SK-N-SH treated with all-trans-retinoic acid at 6 μM for 48 hours (cell line): ENCODE data around the gene FABP3.

Source experiments
- ATAC-seq: fragments of 200-7000 bp; cut with Tn5 transposase; 3 replicates; pipeline ENCODE4 v1.9.1; 2020; ENCODE audit warnings: mild to moderate bottlenecking, moderate library complexity
- ARNTL ChIP-seq: fragments of 450-650 bp; formaldehyde crosslinking; IDR thresholded peaks from 2 replicates; pipeline ENCODE4 v1.5.0; 2020; ENCODE audit warnings: low read depth, mild to moderate bottlenecking, moderate library complexity, borderline replicate concordance
- BACH2 ChIP-seq: fragments of 250-450 bp; sonication (Bioruptor Pico); IDR thresholded peaks from 2 replicates; pipeline ENCODE4 v1.9.0; 2021; ENCODE audit warnings: mild to moderate bottlenecking, borderline replicate concordance
- CREB5 ChIP-seq: fragments of 250-450 bp; sonication (Bioruptor Pico); IDR thresholded peaks from 2 replicates; pipeline ENCODE4 v1.5.1; 2020; ENCODE audit warnings: low read depth, mild to moderate bottlenecking, moderate library complexity
- CSDC2 ChIP-seq: fragments of 250-450 bp; sonication (Bioruptor Pico); IDR thresholded peaks from 2 replicates; pipeline ENCODE4 v1.5.0; 2020; ENCODE audit warnings: mild to moderate bottlenecking, moderate library complexity
- ESRRG ChIP-seq: fragments of 250-450 bp; sonication (Bioruptor Pico); IDR thresholded peaks from 2 replicates; pipeline ENCODE4 v1.6.1; 2021; ENCODE audit warnings: mild to moderate bottlenecking
- GLIS3 ChIP-seq: fragments of 250-450 bp; sonication (Bioruptor Pico); IDR thresholded peaks from 2 replicates; pipeline ENCODE4 v1.5.0; 2020; ENCODE audit warnings: mild to moderate bottlenecking, moderate library complexity
- OSR1 ChIP-seq: fragments of 250-450 bp; sonication (Bioruptor Pico); IDR thresholded peaks from 2 replicates; pipeline ENCODE4 v1.8.0; 2022; ENCODE audit warnings: moderate library complexity, mild to moderate bottlenecking, inconsistent platforms
- POU6F1 ChIP-seq: fragments of 250-450 bp; sonication (Bioruptor Pico); IDR thresholded peaks from 2 replicates; pipeline ENCODE4 v1.8.0; 2021; ENCODE audit warnings: low read depth, mild to moderate bottlenecking, moderate library complexity, borderline replicate concordance
- PPARA ChIP-seq: fragments of 250-450 bp; sonication (Bioruptor Pico); IDR thresholded peaks from 2 replicates; pipeline ENCODE4 v1.5.0; 2020; ENCODE audit warnings: mild to moderate bottlenecking, borderline replicate concordance
- RARB ChIP-seq: fragments of 250-450 bp; sonication (Bioruptor Pico); IDR thresholded peaks from 2 replicates; pipeline ENCODE4 v1.8.0; 2021; ENCODE audit warnings: mild to moderate bottlenecking, moderate library complexity
- SNAI2 ChIP-seq: fragments of 250-450 bp; sonication (Bioruptor Pico); IDR thresholded peaks from 2 replicates; pipeline ENCODE4 v1.5.0; 2020; ENCODE audit warnings: mild to moderate bottlenecking, moderate library complexity
- TCF4 ChIP-seq: fragments of 250-450 bp; sonication (Bioruptor Pico); IDR thresholded peaks from 2 replicates; pipeline ENCODE4 v1.8.0; 2021; ENCODE audit warnings: mild to moderate bottlenecking, moderate library complexity, borderline replicate concordance
- TOX ChIP-seq: fragments of 250-450 bp; sonication (Bioruptor Pico); IDR thresholded peaks from 2 replicates; pipeline ENCODE4 v1.8.0; 2021; ENCODE audit warnings: mild to moderate bottlenecking, moderate library complexity, borderline replicate concordance
- ZFP30 ChIP-seq: fragments of 450-650 bp; formaldehyde crosslinking; IDR thresholded peaks from 2 replicates; pipeline ENCODE4 v1.5.0; 2022; ENCODE audit warnings: mild to moderate bottlenecking, moderate library complexity
- ZNF565 ChIP-seq: fragments of 450-650 bp; formaldehyde crosslinking; conservative IDR thresholded peaks from 2 replicates; pipeline ENCODE4 v1.5.0; 2020; ENCODE audit warnings: low read depth, mild to moderate bottlenecking, moderate library complexity
- ZNF8 ChIP-seq: fragments of 450-650 bp; formaldehyde crosslinking; IDR thresholded peaks from 2 replicates; pipeline ENCODE4 v1.5.0; 2020; ENCODE audit warnings: mild to moderate bottlenecking, moderate library complexity
- TF ChIP-seq, protein P1 (sequence below): fragments of 250-450 bp; sonication (Bioruptor Pico); IDR thresholded peaks from 2 replicates; pipeline ENCODE4 v1.8.0; 2020; ENCODE audit warnings: mild to moderate bottlenecking, moderate library complexity, borderline replicate concordance
- TF ChIP-seq, protein P2 (sequence below): fragments of 250-450 bp; sonication (Bioruptor Pico); IDR thresholded peaks from 2 replicates; pipeline ENCODE4 v1.5.1; 2021; ENCODE audit warnings: mild to moderate bottlenecking, moderate library complexity
- TF ChIP-seq, protein P3 (sequence below): fragments of 250-450 bp; sonication (Bioruptor Pico); IDR thresholded peaks from 2 replicates; pipeline ENCODE4 v1.5.0; 2020; ENCODE audit warnings: mild to moderate bottlenecking, moderate library complexity

Gene FABP3

DNA sequence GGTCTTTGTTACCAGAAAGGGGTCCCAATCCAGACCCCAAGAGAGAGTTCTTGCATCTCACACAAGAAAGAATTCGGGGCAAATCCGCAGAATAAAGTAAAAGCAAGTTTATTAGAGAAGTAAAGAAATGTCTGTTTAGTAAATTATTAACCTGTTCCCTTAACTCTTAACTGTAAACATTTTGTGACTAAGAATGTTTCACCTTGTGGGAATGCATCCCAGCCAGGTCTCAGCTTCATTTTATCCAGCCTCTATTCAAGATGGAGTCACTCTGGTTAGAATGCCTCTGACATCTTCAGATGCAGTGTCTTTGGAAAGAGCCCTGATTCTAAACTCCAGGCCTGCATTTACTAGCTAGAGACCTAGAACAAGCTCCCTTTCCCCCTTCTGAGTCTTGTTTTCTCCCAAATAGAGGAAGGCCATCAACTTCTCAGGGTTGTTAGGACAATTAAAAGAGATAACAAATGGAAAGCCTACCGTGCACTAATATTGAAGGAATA lies 4.5 kb upstream of the FABP3 start:
- ATAC-seq: no peak
- TF ChIP-seq, protein P1, sequence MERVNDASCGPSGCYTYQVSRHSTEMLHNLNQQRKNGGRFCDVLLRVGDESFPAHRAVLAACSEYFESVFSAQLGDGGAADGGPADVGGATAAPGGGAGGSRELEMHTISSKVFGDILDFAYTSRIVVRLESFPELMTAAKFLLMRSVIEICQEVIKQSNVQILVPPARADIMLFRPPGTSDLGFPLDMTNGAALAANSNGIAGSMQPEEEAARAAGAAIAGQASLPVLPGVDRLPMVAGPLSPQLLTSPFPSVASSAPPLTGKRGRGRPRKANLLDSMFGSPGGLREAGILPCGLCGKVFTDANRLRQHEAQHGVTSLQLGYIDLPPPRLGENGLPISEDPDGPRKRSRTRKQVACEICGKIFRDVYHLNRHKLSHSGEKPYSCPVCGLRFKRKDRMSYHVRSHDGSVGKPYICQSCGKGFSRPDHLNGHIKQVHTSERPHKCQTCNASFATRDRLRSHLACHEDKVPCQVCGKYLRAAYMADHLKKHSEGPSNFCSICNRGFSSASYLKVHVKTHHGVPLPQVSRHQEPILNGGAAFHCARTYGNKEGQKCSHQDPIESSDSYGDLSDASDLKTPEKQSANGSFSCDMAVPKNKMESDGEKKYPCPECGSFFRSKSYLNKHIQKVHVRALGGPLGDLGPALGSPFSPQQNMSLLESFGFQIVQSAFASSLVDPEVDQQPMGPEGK (CRISPR knock-in tag): no peak
- no peak for TF ChIP-seq CSDC2
- no peak for TF ChIP-seq CREB5 (CRISPR knock-in tag)
- TF ChIP-seq, protein P2, sequence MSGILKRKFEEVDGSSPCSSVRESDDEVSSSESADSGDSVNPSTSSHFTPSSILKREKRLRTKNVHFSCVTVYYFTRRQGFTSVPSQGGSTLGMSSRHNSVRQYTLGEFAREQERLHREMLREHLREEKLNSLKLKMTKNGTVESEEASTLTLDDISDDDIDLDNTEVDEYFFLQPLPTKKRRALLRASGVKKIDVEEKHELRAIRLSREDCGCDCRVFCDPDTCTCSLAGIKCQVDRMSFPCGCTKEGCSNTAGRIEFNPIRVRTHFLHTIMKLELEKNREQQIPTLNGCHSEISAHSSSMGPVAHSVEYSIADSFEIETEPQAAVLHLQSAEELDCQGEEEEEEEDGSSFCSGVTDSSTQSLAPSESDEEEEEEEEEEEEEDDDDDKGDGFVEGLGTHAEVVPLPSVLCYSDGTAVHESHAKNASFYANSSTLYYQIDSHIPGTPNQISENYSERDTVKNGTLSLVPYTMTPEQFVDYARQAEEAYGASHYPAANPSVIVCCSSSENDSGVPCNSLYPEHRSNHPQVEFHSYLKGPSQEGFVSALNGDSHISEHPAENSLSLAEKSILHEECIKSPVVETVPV (CRISPR knock-in tag): no peak
- no peak for TF ChIP-seq BACH2 (CRISPR knock-in tag)
- TF ChIP-seq TOX (CRISPR knock-in tag): no peak
- TF ChIP-seq ZNF565: no peak
- TF ChIP-seq POU6F1: no peak
- TF ChIP-seq, protein P3, sequence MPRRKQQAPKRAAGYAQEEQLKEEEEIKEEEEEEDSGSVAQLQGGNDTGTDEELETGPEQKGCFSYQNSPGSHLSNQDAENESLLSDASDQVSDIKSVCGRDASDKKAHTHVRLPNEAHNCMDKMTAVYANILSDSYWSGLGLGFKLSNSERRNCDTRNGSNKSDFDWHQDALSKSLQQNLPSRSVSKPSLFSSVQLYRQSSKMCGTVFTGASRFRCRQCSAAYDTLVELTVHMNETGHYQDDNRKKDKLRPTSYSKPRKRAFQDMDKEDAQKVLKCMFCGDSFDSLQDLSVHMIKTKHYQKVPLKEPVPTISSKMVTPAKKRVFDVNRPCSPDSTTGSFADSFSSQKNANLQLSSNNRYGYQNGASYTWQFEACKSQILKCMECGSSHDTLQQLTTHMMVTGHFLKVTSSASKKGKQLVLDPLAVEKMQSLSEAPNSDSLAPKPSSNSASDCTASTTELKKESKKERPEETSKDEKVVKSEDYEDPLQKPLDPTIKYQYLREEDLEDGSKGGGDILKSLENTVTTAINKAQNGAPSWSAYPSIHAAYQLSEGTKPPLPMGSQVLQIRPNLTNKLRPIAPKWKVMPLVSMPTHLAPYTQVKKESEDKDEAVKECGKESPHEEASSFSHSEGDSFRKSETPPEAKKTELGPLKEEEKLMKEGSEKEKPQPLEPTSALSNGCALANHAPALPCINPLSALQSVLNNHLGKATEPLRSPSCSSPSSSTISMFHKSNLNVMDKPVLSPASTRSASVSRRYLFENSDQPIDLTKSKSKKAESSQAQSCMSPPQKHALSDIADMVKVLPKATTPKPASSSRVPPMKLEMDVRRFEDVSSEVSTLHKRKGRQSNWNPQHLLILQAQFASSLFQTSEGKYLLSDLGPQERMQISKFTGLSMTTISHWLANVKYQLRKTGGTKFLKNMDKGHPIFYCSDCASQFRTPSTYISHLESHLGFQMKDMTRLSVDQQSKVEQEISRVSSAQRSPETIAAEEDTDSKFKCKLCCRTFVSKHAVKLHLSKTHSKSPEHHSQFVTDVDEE (CRISPR knock-in tag): no peak
- TF ChIP-seq ZFP30 (CRISPR knock-in tag): no peak
- TF ChIP-seq ESRRG (CRISPR knock-in tag): no peak
- no peak for TF ChIP-seq GLIS3 (CRISPR knock-in tag)
- no peak for TF ChIP-seq RARB (CRISPR knock-in tag)
- no peak for TF ChIP-seq OSR1
- no peak for TF ChIP-seq PPARA
- TF ChIP-seq ZNF8 (CRISPR knock-in tag): no peak
- no peak for TF ChIP-seq ARNTL (CRISPR knock-in tag)
- TF ChIP-seq, all 23 proteins: peak for 0

GRCh38 chr1:31376375-31377134 lies 3.7 kb upstream of the FABP3 start:
- peak; percentile 62 for ATAC-seq
- no peak for TF ChIP-seq ZFP30 (CRISPR knock-in tag)
- TF ChIP-seq TCF4: peak; percentile 30; the same call in 1 of the 2 replicates
- no peak for TF ChIP-seq ARNTL (CRISPR knock-in tag)

DNA sequence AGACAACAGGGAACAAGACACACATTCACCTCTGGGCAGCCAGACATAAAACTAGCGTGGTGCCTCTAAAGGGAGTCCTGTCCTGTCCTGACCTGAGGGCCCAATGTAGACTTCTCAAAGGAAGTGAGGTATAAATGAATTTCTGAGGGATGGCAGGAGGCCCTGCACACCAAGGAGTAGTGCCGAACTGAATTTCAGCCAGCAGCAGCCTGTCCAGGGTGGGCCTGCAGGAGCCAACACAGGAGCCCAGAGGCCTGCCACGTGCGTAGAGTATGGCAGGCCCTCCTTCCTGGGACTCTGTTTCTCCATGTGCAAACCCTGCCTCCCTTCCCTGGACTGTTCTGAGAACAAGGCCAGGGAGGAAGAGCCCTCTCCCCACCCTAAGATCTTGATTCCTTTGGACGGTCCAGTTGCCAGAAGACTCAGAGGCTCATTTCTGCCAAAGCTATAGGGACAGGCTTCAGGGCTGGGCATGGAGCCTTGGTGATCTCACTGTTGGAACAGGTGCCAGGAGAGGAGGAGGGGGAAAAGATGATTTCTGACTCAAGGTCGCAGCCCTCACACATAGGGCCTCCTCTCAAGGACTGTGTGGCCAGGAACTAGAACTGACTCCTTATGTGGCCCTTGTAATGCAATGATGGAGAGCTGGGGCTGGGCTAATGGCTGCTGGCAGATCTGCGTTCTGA lies 1.8 kb upstream of the FABP3 start:
- no peak; the same call in 2 of the 3 replicates for ATAC-seq
- TF ChIP-seq, protein P2 (CRISPR knock-in tag): no peak
- TF ChIP-seq TCF4 (no peak), POU6F1 (no peak), SNAI2 (CRISPR knock-in tag) (no peak), ZNF8 (CRISPR knock-in tag) (no peak), ARNTL (CRISPR knock-in tag) (no peak)
- TF ChIP-seq, protein P3 (CRISPR knock-in tag): no peak
